HG03066 (cell line): ENCODE data around the gene AMBRA1.
"Not testable (repeated sequence)": the region's sequence is repeated elsewhere in the genome, so short reads cannot be mapped to it uniquely, and the experiment has no call there.

Source experiments
- ATAC-seq: cut with Tn5 transposase; IDR thresholded peaks from one replicate; pipeline ENCODE4 v1.9.1; 2021; ENCODE audit warnings: low read depth; ENCODE audit not compliant: unreplicated experiment

The AMBRA1 gene

DNA sequence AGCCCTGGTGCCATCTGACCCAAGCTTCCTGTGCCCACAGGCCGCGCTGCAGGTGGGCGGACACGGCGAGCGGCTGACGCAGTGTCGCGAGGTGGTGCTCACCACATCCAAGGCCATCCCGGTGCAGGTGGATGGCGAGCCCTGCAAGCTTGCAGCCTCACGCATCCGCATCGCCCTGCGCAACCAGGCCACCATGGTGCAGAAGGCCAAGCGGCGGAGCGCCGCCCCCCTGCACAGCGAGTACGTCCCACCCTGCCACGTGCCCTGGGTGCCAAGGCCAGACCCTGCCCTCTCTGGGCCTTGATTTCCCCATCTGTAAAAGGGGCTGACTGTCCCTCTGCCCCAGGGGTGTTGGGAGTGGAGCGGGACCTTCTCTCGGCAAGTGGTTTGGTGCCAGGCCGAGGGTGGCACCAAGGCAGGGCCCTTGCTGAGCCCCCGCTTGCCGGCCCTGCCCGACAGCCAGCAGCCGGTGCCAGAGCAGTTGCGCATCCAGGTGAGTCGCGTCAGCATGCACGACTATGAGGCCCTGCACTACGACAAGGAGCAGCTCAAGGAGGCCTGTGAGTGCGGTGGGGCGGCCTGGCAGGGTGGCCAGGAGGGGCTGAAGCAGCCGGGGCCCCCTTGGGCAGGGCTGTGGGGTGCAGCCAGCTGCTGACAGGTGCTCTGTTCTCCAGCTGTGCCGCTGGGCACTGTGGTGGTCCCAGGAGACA lies 218.3 kb downstream of the AMBRA1 start:
- no peak for ATAC-seq

DNA sequence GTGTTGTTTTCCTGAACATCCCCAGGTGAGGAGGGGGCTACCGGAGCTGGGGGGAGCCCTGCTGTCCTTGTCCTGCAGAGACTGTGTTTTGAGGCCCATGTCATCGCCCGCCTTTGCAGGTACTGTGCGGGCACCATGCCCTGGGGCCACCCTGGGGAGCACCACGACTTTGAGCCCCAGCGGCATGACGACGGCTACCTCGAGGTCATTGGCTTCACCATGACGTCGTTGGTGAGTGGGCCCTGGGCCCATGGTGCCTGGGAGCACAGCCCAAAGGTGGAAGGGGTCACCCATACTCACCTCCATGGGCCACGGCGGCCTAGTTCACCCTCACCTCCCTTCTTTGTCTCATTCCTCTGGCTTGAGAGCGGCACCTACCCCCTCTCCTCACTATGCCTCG lies 219.0 kb downstream of the AMBRA1 start:
- no peak for ATAC-seq

DNA sequence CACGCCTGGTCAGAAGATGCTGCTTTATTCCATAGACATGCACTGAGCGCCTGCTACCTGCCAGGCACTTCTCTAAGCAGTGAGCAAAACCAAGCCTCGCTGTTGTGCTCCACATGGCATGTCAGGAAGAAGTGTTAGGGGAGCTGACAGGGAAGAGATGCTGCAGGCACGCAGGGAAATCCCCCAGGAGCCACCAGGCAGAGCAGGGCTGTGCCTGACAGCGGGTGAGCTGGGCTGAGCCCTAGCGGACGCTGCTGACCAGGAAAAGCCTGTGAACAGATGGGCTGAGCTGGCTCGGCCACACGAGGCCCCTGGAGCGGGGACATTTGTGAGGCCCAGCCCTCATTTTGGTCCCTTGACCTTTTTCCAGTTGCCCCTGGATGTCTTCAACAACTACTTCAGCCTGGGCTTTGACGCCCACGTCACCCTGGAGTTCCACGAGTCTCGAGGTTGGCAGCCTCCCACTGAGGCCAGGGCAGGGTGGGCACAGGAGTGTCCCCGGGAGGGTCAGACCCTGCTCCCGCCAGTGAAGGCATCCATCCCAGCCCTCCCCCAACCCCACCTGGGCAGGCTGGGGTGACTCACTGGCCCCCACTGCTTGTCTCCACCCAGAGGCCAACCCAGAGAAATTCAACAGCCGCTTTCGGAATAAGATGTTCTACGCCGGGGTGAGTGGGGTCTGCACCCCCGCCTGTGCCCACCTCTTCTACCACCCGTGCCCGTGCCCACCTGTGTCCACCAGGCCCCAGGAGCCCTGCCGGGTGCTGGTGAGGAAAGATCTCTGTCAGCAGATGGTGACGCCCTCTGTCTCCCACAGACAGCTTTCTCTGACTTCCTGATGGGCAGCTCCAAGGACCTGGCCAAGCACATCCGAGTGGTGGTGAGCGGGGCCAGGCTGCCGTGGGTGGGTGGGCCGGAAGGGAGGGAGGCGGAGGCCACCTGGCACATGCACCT lies 219.8 kb downstream of the AMBRA1 start:
- ATAC-seq: no peak

DNA sequence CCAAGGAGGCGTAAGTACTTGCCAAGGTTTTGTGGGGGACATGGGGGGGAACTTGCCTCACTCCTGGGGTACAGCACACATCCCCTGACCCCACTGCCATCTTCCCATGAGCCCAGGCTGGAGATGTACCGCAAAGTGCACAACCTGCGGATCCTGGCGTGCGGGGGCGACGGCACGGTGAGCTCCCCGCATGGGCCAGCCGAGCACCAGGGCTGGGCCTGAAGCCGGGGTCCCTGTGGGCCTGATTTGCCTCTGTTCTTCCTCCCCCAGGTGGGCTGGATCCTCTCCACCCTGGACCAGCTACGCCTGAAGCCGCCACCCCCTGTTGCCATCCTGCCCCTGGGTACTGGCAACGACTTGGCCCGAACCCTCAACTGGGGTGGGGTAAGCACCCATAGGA lies 221.3 kb downstream of the AMBRA1 start:
- not testable (repeated sequence) for ATAC-seq

DNA sequence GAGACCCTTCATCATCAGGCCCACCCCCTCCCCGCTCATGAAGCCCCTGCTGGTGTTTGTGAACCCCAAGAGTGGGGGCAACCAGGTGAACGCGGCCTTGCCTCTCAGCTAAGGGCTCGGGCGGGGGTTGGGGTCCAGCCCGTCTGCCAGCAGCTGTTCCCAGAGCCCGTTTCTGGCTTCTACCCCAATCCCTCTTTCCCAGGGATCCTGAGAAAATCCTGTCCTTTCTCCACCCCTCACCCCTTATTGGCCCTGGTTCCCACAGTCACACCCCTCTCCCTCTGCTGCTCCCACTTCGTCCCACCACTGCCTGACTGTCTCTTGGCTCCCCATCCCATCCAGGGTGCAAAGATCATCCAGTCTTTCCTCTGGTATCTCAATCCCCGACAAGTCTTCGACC lies 221.7 kb downstream of the AMBRA1 start:
- ATAC-seq: no peak

DNA sequence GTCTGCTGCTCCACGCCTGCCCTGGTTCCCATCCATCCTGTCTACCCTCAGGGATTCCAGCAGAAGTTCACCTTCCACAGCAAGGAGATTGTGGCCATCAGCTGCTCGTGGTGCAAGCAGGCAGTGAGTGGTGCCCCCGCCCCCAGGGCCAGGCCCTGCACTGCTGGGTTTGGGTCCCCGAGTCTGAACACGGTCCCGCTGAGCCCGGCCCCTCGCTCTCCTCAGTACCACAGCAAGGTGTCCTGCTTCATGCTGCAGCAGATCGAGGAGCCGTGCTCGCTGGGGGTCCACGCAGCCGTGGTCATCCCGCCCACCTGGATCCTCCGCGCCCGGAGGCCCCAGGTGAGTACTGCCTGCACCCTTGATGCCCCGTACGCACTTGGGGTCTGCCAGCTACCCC lies 222.6 kb downstream of the AMBRA1 start:
- not testable (repeated sequence) for ATAC-seq

DNA sequence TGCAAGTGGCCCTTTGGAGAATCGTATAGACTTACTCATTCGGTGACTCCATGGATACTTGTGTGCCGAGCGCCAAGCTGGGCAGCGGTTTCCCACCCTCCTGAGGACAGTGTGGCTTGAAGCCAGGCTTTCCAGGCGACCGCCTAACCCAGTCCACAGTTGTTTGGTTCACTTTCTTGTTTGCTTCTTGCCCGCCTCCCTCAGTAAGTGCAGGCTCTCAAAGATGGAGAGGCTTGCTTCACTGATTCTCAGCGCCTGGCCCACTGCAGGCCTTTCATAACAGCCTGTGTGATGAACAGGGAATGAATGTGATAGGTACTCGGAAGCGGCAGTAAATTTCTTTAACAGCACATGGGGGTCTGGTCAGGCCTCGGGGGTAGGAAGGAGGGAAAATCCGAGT lies 223.6 kb downstream of the AMBRA1 start:
- ATAC-seq: no peak

DNA sequence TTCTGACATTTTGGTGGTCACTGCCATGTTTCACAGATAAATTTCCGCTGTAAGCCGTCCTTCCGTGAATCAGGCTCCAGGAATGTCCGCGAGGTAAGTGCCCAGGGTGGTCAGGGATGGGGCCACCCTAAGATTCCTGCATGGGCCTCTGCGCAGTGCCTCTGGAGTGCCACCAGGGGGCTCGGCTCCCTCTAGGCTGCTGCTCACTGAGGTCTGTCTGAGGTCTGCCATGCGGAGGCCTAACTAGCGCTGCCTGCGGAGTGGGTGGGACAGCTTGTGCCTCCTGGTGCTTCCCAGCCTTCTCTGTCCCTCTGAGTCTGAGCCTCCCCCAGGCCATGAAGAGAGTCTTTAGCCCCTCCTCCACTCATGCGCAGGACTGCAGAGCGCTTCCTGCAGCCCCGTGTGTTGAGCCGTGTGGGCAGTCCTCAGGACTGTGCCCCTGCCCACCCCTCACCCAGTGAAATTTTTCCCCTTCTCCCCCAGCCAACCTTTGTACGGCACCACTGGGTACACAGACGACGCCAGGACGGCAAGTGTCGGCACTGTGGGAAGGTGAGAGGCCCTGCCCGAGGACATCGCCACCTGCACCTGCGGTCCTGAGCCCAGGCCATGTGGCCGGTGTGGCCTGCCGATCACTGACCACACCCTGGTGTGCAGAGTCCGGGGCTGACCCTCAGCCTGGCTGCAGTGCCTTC lies 224.2 kb downstream of the AMBRA1 start:
- ATAC-seq: peak; percentile 53

DNA sequence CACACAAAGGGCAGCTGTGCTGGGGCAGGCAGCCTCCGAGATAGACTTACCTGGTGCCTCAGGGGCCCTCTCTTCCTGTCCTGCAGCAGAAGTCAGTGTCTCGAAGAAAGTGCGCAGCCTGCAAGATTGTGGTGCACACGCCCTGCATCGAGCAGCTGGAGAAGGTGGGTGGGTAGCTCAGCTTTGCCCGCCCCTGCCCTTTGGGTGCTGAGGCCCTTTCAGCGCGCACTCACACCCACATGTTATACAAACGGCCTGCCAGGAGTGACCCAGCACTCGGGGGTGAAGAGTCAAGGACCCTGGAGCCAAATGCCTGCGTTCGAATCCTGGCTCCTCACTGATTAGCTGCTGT lies 225.9 kb downstream of the AMBRA1 start:
- no peak for ATAC-seq

DNA sequence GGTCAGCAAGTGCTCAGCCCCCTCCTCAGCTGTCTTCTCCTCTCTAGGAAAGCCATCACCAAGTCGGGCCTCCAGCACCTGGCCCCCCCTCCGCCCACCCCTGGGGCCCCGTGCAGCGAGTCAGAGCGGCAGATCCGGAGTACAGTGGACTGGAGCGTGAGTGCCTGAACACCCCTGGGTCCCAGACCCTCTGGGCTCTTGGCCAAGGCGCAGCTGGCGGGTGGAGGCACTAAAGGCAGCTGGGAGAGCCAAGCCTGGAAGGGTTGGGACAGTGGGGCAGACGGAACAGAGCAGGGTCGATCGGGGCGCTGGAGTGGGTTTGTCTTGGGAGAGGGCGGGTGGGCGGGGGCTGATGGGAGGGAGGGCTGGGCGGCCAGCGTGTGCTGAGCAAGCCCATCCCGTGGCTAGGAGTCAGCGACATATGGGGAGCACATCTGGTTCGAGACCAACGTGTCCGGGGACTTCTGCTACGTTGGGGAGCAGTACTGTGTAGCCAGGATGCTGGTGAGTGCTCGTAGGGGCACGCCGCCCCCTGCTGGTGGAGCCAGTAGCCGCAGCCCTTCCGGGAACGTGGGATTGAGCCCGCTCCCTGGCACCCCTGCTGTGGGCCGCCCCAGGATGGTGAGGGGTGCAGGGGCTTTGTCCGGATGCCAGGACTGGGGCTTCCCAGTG lies 226.4 kb downstream of the AMBRA1 start:
- no peak for ATAC-seq

DNA sequence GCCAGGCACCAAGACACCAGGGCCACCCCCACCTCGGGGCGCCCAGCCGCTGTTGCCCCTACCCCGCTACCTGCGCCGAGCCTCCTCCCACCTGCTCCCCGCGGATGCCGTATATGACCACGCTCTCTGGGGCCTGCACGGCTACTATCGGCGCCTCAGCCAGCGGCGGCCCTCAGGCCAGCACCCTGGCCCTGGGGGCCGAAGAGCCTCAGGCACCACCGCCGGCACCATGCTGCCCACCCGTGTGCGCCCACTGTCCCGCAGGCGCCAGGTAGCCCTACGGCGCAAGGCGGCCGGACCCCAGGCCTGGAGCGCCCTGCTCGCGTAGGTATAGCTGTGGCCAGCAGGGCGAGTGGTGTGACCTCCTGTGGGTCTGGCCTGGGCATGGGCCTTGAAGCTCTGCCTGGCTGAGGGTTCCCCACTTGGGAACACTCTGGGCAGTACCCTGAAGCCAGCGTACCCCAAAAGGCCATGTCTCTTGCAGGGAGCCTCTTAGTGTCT lies 227.1 kb downstream of the AMBRA1 start:
- ATAC-seq: no peak

DNA sequence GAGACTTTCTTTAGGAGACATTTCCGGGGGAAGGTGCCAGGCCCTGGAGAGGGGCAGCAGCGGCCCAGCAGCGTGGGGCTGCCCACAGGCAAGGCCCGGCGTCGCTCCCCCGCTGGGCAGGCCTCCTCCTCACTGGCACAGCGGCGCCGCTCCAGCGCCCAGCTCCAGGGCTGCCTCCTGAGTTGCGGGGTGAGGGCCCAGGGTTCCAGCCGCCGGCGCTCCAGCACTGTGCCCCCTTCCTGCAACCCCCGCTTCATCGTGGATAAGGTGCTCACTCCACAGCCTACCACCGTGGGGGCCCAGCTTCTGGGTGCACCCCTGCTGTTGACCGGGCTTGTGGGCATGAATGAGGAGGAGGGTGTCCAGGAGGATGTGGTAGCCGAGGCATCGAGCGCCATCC lies 227.6 kb downstream of the AMBRA1 start:
- no peak for ATAC-seq

DNA sequence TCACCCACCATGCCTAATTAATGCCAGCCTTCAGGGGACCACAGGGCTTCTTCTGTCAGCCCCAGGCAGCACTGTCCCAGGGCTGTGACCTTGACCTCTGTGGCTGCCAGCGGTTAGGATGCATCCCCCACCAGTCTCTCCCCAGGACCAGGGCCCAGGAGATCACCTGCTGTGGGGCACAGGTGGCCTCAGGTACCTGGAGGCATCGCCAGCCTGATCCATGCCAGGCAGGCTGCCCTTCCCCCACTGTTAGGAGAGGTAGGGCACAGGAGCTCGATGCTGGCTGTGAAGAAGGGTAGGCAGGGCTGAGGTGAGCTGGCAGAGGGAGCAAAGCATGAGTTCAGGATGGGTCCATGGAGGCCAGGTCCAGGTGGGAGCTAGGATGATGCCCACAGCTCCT lies 229.0 kb downstream of the AMBRA1 start:
- ATAC-seq: no peak

DNA sequence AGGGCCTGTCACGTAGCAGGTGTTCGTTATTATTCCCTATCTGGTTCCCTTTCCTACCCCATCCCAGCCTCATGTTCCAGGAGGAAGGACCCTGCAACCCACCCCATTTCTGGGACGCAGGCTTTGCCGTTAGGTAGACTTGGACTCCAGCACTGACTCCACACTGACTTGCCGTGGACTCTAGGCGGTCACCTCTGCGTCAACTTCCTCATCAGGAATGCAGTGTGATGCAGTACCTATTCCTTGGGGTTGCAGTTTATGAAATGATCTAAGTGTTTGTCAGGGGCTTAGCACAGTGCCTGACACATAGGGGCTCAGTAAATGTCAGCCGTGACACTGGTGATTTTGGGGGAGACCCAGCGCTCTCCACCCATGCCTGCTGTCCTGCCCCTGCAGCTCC lies 229.8 kb downstream of the AMBRA1 start:
- ATAC-seq: no peak

DNA sequence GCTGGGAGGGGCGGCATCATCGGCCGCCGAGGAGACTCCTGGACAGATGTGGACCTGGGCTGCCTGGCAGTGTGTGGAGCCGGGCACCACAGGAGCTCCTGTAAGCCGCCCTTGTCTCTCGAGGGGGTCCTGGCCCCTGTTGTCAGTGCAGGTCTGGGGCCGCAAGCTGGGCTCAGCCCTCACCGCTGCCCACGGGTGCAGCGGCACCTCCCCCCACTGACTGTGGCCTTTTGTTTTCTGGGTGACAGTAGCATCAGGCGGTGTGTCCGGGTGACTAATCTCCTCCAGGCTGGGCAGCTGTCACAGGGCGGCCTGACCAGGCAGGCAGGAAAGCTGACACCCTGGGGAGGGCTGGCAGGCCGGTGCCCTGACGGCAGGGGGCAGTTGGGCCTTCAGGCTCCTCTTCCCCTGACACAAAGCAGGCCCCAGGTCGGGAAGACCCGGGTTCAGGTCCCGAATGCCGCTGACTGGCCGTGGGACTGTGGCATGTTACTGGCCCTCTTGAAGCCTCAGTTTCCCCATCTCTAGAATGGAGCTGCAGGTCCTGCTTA lies 230.3 kb downstream of the AMBRA1 start:
- no peak for ATAC-seq

DNA sequence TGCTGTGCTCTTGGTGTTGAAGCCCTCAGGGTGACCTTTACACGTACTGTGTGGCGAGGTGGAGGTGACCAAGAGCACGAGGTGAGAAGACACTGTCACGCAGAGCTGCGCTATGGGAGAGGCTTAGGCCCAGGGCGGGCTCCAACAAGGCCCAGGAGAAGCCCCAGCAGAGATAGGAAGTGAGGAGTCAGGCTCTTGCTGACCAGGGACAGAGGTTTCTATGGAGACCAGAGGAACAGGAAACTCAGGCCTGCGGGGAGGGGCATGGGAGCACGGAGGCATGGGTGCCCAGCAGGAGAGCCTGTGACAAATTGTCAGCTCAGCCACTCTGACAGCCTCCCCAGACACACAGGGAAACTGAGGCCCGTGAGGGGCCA lies 230.8 kb downstream of the AMBRA1 start:
- no peak for ATAC-seq

DNA sequence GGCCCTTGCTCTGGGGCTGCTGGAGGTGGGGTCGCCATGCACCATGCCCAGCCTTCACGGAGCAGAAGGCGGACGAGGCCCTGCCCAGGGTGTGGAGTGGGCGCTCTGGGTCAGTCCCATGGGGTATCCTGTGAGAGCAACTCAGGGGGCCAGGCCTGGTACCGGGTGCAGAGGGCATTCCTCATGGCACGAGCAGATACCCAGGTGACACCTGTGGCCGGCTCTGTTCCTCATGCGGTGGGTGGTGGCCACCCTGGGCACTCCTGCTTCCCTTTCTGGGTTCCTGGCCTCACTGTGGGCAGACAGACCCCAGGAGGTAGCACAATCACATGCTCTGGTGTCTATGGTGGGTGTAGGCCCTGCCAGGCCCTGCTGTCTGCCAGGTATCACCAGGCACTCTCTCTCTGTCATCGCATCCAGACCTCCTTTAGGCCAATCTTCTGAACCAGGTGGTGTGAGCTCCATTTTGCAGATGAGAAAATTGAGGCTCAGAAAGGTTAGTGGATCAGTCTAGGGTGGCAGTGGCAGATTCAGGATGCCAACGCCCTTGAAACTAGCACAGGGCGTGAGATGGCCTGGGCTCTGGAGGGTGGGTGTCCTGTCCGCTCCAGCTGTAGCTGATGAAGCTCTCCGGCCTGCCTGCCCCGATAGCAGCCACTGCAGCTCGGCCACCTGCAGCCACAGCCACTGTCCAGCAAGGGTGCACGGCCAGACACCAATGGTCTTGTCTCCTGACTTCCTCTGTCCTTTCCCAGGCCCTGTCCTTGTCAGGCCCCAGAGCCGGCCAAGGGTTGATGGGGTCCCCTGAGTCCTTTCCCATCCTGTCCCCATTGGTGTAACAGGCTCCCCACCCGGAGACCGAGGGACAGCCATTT lies 231.4 kb downstream of the AMBRA1 start:
- ATAC-seq: no peak

DNA sequence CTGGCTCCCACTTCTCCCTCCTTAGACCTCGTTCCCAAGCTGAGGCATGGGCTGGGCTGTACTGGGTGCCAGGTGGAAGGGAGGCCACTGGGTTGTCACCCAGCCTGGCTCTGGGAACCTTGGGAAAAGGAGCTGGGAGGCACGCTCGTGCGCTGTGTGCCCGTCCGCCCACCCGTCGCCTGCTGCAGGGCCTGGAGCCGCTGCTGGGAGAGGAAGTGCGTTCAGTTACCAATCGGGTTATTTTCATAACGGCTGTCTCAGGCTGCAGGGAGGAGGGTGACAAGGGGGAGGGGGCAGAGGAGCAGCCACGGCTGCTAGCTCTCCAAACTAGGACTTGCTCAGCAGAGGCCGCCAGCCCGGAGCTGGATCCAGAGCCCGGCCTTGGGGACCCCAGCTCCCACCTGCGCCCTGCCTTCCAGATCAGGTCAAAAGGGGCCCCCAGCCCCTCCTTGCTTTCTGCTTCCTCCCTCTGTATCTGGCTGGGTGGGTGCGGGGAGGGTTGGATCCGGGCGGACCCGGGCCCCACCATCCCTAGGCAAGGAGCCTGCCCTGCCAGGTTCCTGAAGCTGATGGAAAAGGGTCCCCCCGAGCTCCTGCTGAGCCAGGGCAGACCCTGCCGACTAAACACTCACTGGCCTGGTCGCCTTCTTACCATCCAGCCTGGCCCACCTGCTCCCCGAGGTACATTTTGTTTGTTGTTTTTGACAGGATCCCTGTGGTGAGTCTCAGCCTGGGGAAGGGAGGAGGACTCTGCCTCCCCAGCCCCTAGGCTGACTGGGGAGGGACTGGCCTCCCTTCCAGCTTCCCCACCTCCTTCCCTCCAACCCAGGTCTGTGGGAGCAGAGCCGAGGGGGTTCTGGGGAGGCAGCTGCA lies 232.3 kb downstream of the AMBRA1 start:
- peak; percentile 95 for ATAC-seq
